ENCODE measurements around the gene AREG. TPM values are rescaled to one million over a fixed set of nuclear protein-coding genes. Genes with fewer than 3 reads are reported as not detected.

Gene AREG
- total RNA-seq, 1 donor from 2014 or later, result 197 TPM

Other genes starting within 250 kb of the AREG start
- gene EPGN, start 136.7 kb upstream of the AREG start, total RNA-seq, result 7.9 and 129 TPM in 2 replicates
- 30.7 and 31.1 TPM in 2 replicates for gene EREG, start 80.0 kb upstream of the AREG start, total RNA-seq